OCI-LY3 (cell line): ENCODE data around the gene TTLL9.

Experiments used
- EZH2phosphoT487 ChIP-seq: fragments of 200-600 bp; shearing (Covaris generic); IDR thresholded peaks from 2 replicates; pipeline ENCODE4 v1.6.1; 2018; ENCODE audit warnings: antibody characterized with exemption, mixed run types, low read depth
- TF ChIP-seq, protein P1 (sequence below): fragments of 200-600, 300-600 bp; sonication (generic); IDR thresholded peaks from 2 replicates; pipeline ENCODE4 v1.5.1; 2014; ENCODE audit warnings: antibody characterized with exemption, low read length, low read depth

DNA sequence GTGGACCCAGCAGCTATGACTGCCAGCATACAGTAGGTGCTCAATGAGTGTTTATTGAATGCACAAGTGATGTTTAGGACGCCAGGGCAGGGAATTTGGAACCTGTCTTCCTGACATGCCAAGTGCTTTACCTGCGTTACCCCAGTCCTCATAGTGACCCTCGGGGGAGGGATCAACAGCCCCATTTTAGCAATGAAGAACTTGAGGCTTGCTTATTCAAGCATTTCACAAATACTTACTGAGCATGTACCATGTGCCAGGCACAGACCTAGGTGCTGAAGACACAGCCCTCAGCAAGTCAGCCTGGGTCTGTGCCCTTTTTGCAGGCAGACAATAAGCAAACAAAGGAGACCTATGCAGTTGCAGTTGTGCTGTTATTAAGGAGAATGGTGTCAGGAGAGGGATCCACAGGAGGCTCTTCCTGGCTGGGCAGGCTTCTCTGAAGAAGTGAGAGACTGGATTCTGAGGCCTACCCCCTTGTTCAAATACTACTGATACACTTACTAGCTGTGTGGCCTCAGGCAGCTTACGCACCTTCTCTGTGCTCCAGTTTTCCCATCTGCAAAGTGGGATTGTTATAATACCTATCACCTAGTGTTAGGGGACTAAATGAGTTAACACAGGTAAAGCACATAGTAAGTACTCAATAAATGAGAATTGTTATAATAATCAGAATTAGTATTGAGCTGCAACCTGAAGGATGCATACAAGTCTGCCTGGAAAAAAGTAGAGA, 39.8 kb downstream of the TTLL9 start:
- TF ChIP-seq, protein P1, sequence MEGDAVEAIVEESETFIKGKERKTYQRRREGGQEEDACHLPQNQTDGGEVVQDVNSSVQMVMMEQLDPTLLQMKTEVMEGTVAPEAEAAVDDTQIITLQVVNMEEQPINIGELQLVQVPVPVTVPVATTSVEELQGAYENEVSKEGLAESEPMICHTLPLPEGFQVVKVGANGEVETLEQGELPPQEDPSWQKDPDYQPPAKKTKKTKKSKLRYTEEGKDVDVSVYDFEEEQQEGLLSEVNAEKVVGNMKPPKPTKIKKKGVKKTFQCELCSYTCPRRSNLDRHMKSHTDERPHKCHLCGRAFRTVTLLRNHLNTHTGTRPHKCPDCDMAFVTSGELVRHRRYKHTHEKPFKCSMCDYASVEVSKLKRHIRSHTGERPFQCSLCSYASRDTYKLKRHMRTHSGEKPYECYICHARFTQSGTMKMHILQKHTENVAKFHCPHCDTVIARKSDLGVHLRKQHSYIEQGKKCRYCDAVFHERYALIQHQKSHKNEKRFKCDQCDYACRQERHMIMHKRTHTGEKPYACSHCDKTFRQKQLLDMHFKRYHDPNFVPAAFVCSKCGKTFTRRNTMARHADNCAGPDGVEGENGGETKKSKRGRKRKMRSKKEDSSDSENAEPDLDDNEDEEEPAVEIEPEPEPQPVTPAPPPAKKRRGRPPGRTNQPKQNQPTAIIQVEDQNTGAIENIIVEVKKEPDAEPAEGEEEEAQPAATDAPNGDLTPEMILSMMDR: no peak
- no peak for TF ChIP-seq EZH2phosphoT487
